ENCODE measurements around the gene SPNS2.

SPNS2 gene

GRCh38 chr17:4509923-4510617 lies 11.4 kb downstream of the SPNS2 start:
- H3K27ac ChIP-seq: no peak overlapping the region
- TF ChIP-seq CTCF (IDR thresholded peaks at IDR 0.05): no peak
- no peak for TF ChIP-seq ZFX (IDR thresholded peaks at IDR 0.05; ENCODE audit: borderline replicate concordance)

GRCh38 chr17:4510618-4510941 lies 11.9 kb downstream of the SPNS2 start:
- H3K27ac ChIP-seq: no peak overlapping the region
- TF ChIP-seq CTCF (IDR thresholded peaks at IDR 0.05) (no peak), ZFX (IDR thresholded peaks at IDR 0.05; ENCODE audit: borderline replicate concordance) (no peak)

- H3K27ac ChIP-seq: no peak overlapping the region
- TF ChIP-seq CTCF (IDR thresholded peaks at IDR 0.05) (no peak), ZFX (IDR thresholded peaks at IDR 0.05; ENCODE audit: borderline replicate concordance) (no peak)
Observed at GRCh38 chr17:4511199-4511932, 12.7 kb downstream of the SPNS2 start.

GRCh38 chr17:4512156-4513112 lies 13.8 kb downstream of the SPNS2 start:
- TF ChIP-seq CTCF (IDR thresholded peaks at IDR 0.05) (no peak), ZFX (IDR thresholded peaks at IDR 0.05; ENCODE audit: borderline replicate concordance) (no peak)

GRCh38 chr17:4513113-4514032 lies 14.7 kb downstream of the SPNS2 start:
- TF ChIP-seq CTCF (IDR thresholded peaks at IDR 0.05): no peak
- no peak overlapping the region for H3K27ac ChIP-seq

More at GRCh38 chr17:4512156-4513112, 13.8 kb downstream of the SPNS2 start:
- no peak overlapping the region for H3K27ac ChIP-seq

- no peak for TF ChIP-seq CTCF (IDR thresholded peaks at IDR 0.05)
- H3K27ac ChIP-seq: no peak overlapping the region
Observed at GRCh38 chr17:4514206-4514605, 15.5 kb downstream of the SPNS2 start.

All from 22Rv1 (cell line).